GM19035 (cell line): ENCODE measurements around the gene TMEM234.
"Not testable (repeated sequence)": the region's sequence is repeated elsewhere in the genome, so short reads cannot be mapped to it uniquely, and the experiment has no call there.

Experiments used
- ATAC-seq: cut with Tn5 transposase; IDR thresholded peaks from one replicate; pipeline ENCODE4 v1.9.1; 2021; ENCODE audit not compliant: unreplicated experiment

TMEM234 gene

DNA sequence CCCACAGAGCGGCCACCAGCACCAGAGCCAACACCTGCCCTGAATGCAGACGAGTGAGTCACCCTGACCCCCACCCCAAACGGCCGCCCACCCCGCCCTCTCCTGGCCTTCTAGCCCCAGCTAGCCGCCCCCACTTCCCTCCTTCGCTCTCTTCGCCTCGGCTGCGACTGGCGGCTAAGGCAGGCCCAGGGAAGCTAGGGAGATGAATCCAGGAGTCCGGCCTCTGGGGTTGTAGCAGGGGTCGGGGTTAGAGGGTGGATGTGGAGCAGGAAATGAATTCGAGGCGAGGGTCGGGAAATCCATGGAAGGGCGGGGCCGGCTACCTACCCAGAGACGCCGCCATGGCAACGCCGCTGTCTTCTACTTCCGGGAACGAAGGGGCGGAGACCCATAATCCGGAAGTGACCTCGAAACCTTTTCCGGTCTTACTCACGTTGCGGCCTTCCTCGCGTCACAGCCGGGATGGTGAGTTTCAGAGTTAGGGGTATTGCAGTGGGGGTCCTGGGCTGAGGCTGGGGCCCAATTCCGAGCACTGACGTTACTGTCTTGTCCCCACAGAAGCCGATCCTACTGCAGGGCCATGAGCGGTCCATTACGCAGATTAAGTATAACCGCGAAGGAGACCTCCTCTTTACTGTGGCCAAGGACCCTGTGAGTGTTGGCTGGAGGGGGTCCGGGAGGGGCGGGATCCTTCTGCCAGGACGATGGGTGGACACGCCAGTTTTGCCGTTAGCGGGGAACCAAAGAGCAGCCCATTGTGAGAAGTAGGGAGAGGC, at the start of gene TMEM234, which contains the start of gene EIF3I:
TMEM234 (minus strand) TSS at position 374 of the 776 bp plus-strand sequence; CDS start at position 343, 31 bp downstream.
EIF3I (plus strand) TSS at position 428 of the 776 bp plus-strand sequence; CDS start at position 463, 35 bp downstream.
- ATAC-seq, result peak; percentile 93

DNA sequence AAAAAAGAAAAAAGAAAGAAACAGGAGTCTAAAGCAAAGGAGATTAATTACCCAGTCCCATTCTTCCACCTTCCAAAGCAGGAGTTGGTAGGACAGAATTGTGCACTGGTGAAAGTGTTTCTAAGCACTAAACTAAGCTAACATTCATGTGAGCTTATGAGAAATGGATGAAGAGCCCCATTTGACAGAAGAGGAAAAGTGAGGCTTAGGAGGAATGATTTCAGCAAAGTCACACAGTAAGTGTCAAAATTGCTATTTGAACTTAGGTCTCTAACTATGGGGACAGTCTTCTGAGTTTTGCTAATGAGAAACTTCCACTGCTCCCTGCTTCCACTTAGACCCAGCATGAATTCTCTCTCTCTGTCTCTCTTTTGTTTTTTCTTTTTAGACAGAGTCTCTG, 47.6 kb upstream of the TMEM234 start:
- ATAC-seq, result no peak

DNA sequence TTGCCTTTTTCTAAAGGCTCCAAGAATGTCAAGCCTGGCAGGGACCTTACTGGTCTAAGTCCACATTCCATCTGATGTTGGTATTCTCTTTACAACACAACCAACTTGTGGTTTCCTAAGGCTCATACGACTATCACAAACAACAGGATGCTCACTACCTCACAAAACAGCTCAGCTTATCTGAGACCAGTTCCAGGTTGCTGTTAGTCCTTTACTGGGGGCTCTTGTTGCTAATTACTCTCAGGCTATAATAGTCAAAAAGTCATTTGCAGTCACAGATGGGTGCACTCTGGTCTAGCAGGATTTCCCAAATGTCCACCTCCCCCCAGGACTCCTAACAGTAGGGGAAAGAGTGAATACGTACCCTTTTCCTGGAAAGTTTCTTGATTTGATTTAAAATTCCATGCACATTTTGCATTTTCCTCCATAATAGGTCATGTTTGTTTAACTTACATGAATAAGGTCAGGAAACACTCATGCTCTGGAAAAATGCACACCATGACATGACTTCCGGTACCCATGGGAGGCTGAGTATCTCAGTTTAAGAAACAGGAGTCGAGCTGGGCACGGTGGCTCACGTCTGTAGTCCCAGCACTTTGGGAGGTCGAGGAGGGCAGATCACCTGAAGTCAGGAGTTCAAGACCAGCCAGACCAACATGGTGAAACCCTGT, 44.9 kb upstream of the TMEM234 start:
- no peak for ATAC-seq

DNA sequence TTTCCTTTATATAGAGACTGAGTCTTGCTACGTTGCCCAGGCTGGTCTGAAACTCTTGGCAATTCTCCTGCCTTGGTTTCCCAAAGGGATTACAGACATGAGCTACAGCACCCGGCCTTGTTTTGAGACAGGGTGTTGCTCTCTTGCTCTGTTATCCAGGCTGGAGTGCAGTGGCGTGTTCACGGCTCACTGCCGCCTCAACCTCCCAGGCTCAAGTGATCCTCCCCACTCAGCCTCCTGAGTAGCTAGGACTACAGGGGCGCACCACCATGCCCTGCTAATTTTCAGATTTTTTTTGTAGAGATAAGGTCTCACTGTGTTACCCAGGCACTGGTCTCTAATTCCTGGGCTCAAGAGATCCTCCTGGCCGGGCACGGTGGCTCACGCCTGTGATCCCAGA, 43.7 kb upstream of the TMEM234 start:
- no peak for ATAC-seq

DNA sequence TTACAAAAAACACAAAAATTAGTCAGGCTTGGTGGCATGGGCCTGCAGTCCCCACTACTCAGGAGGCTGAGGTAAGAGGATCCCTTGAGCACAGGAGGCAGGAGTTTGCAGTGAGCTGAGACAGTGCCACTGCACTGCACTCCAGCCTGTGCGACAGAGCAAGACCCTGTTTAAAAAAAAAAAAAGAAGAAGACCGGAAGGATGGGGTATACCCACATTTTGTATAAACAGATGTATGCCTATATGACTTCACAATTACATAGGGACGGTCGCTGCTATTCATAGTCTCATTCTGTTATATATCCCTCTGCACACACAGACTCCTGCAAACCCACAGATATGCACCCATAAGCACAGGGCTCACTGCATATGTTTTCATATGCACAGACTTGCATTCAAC, 41.6 kb upstream of the TMEM234 start:
- no peak for ATAC-seq

DNA sequence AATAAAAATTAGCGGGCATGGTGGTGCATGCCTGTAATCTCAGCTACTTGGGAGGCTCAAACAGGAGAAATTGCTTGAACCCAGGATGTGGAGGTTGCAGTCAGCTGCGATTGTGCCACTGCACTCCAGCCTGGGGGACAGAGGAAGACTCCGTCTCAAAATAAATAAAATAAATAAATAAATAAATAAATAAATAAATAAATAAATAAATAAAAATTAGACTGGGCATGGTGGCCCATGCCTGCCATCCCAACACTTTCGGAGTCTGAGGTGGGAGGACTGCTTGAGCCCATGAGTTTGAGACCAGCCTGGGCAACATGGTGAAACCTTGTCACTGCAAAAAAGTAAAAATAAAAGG, 41.1 kb upstream of the TMEM234 start:
- ATAC-seq, result not testable (repeated sequence)

DNA sequence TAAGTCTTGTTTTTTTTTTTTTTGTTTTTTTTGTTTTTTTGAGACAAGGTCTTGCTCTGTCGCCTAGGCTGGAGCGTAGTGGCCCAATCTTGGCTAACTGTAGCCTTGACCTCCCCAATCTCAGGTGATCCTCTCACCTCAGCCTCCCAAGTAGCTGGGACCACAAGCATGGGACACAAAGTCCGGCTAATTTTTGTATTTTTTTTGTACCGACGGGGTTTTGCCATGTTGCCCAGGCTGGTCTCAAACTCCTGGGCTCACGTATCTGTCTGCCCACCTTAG, 35.0 kb upstream of the TMEM234 start:
- ATAC-seq, result no peak

DNA sequence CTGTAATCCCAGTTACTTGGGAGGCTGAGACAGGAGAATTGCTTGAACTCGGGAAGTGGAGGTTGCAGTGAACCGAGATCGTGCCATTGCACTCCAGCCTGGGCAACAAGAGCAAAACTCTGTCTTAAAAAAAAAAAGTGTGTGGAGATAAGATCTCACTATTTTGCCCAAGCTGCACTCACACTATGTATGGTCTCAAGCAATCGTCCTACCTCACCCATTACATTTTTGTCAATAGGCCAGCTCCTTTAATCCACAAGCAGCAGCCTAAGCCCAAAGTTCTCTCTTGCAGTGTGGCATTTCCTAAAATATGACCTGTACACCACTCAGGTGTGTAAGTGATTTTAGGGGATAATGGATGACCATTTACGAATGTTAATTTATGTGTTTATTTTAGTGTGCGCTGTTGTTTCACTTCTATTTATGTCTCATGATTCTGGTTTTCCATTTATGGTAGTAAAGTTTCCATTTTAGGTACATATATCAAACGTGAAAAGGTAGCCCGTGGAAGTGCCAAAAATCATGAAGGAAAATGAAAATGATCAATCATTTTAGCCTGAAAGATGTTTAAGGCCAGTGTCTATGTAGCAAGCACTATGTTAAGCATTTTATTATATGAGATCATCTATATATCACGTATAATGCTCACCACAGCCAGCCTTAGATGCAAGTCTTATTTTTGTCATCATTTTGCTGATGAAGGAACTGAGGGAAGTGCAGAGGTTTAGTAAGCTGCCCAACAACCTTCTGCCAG, 34.5 kb upstream of the TMEM234 start:
- ATAC-seq, result no peak

DNA sequence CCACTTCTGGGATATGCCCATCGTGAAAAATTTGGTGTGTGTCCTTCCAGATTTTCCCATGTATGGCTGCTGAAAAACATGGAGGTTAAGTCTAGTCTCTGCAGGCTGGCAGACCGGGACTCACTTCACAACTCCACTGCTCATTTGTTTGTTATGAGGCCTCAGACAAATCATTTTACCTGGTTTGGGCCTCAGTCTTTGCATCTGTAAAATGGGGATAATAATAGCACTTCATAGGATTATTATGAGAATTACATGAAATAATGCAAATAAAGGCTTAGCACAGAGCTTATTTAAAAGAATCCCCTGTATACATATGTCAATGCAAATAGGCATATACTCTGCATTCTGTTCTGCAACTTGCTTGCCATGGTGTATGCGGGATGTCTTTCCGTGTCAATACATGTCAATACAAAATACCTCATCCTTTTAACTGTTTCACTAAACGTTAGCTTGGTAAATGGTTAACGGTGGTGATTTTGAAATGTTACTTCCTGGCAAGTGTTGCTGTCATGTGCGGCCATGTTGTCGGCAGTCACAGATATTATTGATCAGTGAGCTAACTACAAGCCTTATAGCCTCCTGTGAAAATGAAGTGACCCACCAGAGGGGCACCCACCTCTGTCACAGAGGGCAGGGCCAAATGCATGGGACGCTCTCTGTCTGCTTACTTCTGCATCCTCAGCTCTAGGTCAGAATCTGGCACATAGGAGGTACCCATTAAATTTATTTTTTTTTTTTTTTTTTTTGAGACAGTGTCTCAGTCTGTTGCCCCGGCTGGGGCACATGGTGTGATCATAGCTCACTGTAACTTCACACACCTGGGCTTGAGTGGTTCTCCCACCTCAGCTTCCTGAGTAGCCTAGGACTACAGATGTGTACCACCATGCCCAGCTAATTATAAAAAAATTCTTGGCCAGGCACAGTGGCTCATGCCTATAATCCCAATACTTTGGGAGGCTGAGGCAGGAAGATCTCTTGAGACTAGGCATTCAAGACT, 33.2 kb upstream of the TMEM234 start:
- no peak for ATAC-seq

DNA sequence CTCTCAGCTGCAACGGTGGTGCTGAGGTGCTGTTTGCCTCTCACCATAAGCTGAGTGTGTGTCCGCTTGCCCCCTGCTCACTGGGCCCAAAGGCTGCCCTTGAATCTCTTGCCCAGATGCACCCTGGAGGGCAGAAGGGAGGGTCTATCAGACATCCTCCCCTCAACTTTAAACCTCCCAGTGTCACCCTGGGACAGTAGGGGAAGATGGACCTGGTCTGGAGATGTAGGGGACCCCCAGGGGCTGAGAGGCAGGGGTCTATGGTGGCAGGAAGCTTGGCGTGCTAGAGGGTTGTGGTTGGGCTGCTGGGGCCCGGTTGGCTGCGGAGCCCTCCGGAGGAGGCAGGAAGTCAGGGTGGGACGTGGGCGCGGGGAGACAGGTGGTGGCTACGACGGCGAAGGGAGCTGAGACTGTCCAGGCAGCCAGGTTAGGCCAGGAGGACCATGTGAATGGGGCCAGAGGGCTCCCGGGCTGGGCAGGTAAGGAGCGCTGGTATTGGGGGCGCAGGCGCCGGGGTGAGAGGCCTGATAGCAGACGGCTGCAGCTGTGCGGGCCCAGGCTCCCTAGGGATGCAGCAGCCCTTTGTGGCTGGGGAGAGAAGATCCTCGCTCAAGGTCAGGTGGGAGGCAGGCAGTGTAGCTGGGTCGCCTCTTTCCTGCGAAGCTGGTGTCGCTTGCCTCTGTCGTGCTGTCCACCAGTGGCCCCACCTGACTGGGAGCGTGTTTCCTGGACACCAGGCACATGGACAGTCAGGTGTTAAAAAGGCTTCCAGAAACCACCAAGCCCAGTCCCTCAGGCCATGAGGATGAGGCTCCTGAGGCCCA, 29.0 kb upstream of the TMEM234 start, which contains the start of gene LCK:
LCK (plus strand) TSS at position 373 of the 824 bp plus-strand sequence. CDS start 23,065 bp downstream, outside the sequence.
- no peak for ATAC-seq

DNA sequence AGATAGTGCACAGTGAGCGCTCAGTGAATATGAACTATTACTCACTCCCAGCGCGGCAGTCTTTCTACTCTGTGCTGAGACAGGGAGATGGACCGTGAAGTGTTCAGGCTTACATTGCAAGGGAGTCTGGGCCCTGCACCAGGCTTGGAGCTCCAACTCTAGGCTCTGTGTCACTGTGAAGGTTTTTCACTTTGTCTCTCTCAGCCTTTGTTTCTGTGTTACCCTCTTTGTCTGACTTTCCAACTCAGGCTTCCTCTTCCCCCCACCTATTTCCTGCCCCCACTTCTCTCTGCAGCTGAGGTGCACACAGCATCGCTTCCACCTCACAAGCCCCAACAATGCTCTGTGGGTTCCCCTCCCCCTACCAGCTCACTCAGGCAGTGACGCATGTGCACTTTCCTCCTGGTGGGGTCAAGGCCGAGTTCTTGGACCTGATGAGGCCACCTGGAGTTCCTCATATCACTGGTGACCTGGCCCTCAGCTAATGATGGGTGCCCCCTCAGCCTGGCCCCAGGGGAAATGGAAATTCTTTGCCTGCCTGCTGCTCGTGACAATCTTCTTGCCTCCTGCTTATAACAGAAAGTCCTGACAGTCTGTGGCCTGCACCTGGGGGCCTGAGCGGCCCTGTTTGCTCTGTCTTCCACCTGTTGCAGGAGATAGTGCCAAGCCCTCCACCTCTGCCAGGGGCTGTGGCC, 27.8 kb upstream of the TMEM234 start:
- ATAC-seq, result peak; percentile 64

DNA sequence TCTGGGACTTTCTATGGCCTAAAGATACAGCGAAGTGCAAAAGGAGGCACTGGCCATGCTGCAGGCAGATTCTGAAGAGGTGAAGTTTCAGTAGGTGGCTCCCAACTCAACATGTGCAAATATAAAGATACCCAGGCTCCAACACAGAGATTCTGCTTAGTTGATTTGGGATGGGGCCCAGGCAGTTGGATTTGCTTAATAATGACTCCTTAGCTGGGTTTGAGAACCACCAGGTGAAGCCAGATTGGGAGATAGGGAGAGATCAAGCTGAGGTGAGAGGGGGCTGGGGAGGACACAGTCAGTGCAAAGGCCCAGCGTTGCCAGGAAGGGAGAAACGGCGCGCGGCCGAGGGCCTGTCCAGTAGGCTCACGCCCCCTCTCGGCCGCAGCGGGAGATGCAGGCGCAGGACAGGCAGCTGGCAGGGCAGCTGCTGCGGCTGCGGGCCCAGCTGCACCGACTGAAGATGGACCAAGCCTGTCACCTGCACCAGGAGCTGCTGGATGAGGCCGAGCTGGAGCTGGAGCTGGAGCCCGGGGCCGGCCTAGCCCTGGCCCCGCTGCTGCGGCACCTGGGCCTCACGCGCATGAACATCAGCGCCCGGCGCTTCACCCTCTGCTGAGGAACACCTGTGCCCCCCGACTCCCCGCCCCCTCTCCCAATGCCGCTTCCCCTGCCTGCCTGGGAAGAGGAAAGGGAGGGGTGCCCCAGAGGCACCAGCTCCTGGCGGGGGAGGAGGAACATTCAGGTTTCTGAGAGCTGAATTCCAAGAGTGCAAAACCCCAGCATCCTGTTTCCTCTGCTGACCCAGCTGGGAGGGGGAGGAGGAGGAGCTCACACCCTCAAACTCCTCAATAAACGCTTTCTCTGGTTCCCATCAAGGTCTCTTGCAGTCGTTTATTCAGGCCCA, 26.1 kb upstream of the TMEM234 start:
- no peak for ATAC-seq

DNA sequence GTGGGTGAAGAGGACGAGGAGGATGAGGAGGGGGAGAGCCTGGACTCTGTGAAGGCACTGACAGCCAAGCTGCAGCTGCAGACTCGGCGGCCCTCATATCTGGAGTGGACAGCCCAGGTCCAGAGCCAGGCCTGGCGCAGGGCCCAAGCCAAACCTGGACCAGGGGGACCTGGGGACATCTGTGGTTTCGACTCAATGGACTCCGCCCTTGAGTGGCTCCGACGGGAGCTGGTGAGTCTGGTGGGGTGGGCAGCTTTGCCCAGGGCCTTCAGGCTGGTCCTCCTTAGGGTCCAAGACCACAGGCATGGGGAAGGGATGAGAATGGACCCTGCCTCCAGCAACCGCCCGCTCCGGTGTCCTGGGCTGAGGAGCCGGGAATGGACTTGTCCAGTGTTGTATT, 25.3 kb upstream of the TMEM234 start:
- no peak for ATAC-seq

DNA sequence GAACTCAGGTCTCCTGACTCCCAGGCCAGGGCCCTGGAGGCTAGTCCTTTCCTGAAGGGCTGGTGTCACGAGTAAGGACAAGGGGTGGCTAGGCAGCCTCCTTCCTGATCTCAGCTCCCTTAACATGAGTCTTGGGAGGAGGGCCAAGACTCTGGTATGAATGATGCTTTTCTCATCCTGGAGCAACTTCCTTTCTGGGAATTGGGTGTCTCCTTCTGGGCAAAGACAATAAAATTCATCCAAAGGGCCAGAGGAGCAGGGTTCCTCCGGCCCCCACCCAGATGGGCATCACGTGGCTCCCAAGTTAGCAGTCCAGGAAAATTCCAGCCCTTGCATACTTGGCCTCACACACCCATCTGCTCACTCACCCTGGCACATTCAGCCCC, 24.7 kb upstream of the TMEM234 start, which contains the start of gene FAM167B:
FAM167B (plus strand) TSS at position 335 of the 386 bp plus-strand sequence. CDS start 200 bp downstream, outside the sequence.
- no peak for ATAC-seq

DNA sequence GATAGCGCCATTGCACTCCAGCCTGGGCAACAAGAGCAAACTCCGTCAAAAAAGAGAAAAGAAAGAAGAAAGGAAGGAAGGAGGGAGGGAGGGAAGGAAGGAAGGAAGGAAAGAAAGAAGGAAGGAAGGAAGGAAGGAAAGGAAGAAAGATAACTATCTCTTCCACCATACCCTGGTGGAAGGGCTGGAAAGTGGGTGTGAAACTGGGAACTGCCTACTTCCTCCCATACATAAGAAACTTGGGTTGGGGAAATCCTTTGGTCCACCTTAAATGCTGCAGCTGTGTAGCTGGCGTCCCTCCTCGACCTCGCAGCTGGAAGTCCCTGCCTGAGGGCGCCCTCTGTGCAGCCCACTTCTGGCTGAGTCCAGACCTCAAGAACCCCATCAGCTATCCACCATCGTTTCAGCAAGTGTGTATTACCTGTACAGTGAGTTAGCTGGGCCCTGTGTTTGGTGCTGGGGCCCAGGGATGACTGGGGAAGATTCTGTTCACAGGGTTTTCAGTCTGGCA, 20.2 kb upstream of the TMEM234 start:
- ATAC-seq, result no peak

DNA sequence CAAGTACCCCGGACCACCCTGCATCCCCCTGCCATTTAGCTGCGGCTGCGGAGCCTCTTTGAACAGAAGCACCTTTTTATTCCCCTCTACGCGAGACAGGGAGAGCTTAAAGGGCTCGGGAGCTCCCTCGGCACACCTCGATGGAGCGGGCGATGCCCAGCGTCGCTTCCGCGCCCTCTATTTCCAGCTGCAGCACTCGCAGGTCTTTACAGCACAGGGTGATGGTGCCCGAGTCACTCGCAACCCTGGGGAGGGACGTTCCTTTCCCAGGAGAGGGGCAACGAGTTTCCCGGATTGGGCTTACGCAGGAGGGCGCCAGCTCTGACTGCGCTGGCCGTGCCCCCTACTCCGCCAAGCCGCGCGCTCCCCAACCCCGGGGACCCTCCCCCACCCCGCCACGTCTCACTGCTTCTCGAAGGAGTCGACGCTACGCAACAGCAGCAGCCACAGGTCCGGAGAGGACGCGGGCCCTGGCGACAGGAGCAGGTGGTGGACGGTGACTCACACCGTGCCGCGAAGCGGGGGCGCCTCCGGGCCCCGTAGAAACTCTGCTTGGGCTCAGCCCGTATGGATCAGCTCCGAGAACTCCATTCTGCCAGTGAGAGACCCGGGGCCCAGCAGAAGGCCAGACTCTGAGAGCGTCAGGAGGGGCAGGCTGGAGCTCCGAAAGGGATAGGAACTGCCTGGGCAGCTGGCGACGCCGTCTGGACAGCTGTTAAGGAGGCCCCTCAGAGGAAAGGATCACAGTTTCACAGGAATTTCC, 19.0 kb upstream of the TMEM234 start:
- no peak for ATAC-seq
